Measurements from ENCODE around the gene P2RY11. TPM values are rescaled to one million over a fixed set of nuclear protein-coding genes. Genes with fewer than 3 reads are reported as not detected.

Gene P2RY11
- total and polyA plus RNA-seq, 2 experiments from 2014 or later = 2.7 to 6.1 TPM

DNA sequence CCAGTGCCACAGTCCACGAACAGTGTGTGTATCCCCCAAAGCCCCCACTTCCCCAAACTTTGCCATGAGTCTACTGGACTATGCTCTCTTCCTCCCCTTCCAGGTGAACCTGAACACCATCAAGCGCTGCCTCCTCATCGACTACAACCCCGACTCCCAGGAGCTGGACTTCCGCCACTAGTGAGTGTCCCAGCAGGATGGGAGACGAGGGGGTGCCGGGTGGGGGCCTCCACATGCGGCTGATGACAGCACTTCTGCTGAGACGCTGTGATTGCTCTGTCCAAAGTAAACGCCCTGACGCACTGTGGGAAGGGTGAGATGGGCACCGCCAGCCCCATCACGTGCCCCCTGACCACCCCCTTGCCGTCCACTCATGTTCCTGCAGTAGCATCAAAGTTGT, 2.0 kb upstream of the P2RY11 start:
- 98% methylated on average over 14 of the region's 14 CpGs for WGBS (ENCODE audit: low lambda C conversion rate, missing lambda C conversion rate)
- H2AFZ ChIP-seq = no peak overlapping the region
- H3K4me1 ChIP-seq (ENCODE audit: insufficient read depth) = peaks cover 7% of the 10 kb centered on the region
- H3K9me3 ChIP-seq (ENCODE audit: low read depth) = no peaks in the 10 kb centered on the region
- H3K9me2 ChIP-seq (replicated peaks; ENCODE audit: insufficient read depth) = no peaks in the 10 kb centered on the region
- H3K27ac ChIP-seq = no peak overlapping the region
- H3K79me2 ChIP-seq = peaks cover 21% of the 10 kb centered on the region
- H3K36me3 ChIP-seq (replicated peaks; ENCODE audit: insufficient read depth, low read depth) = no peaks in the 10 kb centered on the region
- no peak overlapping the region for H3K4me2 ChIP-seq
- H3K4me3 ChIP-seq = no peak overlapping the region
- DNase-seq (ENCODE audit: low spot score) = no peak
- TF ChIP-seq EZH2 (IDR thresholded peaks at IDR 0.05; ENCODE audit: borderline replicate concordance) (no peak), EZH2phosphoT487 (IDR thresholded peaks at IDR 0.05; ENCODE audit: low read depth, severe bottlenecking, unreplicated experiment) (no peak)
- TF ChIP-seq, protein P1, sequence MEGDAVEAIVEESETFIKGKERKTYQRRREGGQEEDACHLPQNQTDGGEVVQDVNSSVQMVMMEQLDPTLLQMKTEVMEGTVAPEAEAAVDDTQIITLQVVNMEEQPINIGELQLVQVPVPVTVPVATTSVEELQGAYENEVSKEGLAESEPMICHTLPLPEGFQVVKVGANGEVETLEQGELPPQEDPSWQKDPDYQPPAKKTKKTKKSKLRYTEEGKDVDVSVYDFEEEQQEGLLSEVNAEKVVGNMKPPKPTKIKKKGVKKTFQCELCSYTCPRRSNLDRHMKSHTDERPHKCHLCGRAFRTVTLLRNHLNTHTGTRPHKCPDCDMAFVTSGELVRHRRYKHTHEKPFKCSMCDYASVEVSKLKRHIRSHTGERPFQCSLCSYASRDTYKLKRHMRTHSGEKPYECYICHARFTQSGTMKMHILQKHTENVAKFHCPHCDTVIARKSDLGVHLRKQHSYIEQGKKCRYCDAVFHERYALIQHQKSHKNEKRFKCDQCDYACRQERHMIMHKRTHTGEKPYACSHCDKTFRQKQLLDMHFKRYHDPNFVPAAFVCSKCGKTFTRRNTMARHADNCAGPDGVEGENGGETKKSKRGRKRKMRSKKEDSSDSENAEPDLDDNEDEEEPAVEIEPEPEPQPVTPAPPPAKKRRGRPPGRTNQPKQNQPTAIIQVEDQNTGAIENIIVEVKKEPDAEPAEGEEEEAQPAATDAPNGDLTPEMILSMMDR (IDR thresholded peaks at IDR 0.05; ENCODE audit: poor library complexity) = no peak
- H4K20me1 ChIP-seq (ENCODE audit: insufficient read depth, poor library complexity, severe bottlenecking) = no peaks in the 10 kb centered on the region
- H3K27me3 ChIP-seq = no peaks in the 10 kb centered on the region

- Histone ChIP-seq H3K27ac (no peak overlapping the region), H3K36me3 (replicated peaks; ENCODE audit: insufficient read depth, low read depth) (no peaks in the 10 kb centered on the region)
Measured at GRCh38 chr19:10110076-10110971, 1.2 kb upstream of the P2RY11 start.

GRCh38 chr19:10110972-10111317, 548 bp upstream of the P2RY11 start:
- no peak overlapping the region for H3K4me3 ChIP-seq
- no peaks in the 10 kb centered on the region for H3K9me3 ChIP-seq (ENCODE audit: low read depth)
- H3K79me2 ChIP-seq = peaks cover 21% of the 10 kb centered on the region
- DNase-seq (ENCODE audit: low spot score) = no peak
- H3K4me1 ChIP-seq (ENCODE audit: insufficient read depth) = peaks cover 7% of the 10 kb centered on the region
- no peaks in the 10 kb centered on the region for H3K27me3 ChIP-seq
- no peak overlapping the region for H2AFZ ChIP-seq
- H3K36me3 ChIP-seq (replicated peaks; ENCODE audit: insufficient read depth, low read depth) = no peaks in the 10 kb centered on the region
- H4K20me1 ChIP-seq (ENCODE audit: insufficient read depth, poor library complexity, severe bottlenecking) = no peaks in the 10 kb centered on the region
- H3K9me2 ChIP-seq (replicated peaks; ENCODE audit: insufficient read depth) = no peaks in the 10 kb centered on the region
- 95% methylated on average over 19 of the region's 19 CpGs for WGBS (ENCODE audit: low lambda C conversion rate, missing lambda C conversion rate)
- TF ChIP-seq, protein P1 (IDR thresholded peaks at IDR 0.05; ENCODE audit: poor library complexity) = no peak
- TF ChIP-seq EZH2phosphoT487 (IDR thresholded peaks at IDR 0.05; ENCODE audit: low read depth, severe bottlenecking, unreplicated experiment) (no peak), EZH2 (IDR thresholded peaks at IDR 0.05; ENCODE audit: borderline replicate concordance) (no peak)
- no peak overlapping the region for H3K4me2 ChIP-seq
- H3K27ac ChIP-seq = no peak overlapping the region

More at GRCh38 chr19:10110076-10110971, 1.2 kb upstream of the P2RY11 start:
- no peak overlapping the region for H3K4me3 ChIP-seq
- H3K4me1 ChIP-seq (ENCODE audit: insufficient read depth) = peaks cover 7% of the 10 kb centered on the region
- no peaks in the 10 kb centered on the region for H3K27me3 ChIP-seq
- WGBS (ENCODE audit: low lambda C conversion rate, missing lambda C conversion rate) = 96% methylated on average over 41 of the region's 44 CpGs
- no peak overlapping the region for H2AFZ ChIP-seq
- peaks cover 21% of the 10 kb centered on the region for H3K79me2 ChIP-seq
- no peaks in the 10 kb centered on the region for H4K20me1 ChIP-seq (ENCODE audit: insufficient read depth, poor library complexity, severe bottlenecking)
- H3K9me2 ChIP-seq (replicated peaks; ENCODE audit: insufficient read depth) = no peaks in the 10 kb centered on the region
- H3K9me3 ChIP-seq (ENCODE audit: low read depth) = no peaks in the 10 kb centered on the region
- TF ChIP-seq, protein P1 (IDR thresholded peaks at IDR 0.05; ENCODE audit: poor library complexity) = no peak
- TF ChIP-seq EZH2 (IDR thresholded peaks at IDR 0.05; ENCODE audit: borderline replicate concordance) (no peak), EZH2phosphoT487 (IDR thresholded peaks at IDR 0.05; ENCODE audit: low read depth, severe bottlenecking, unreplicated experiment) (no peak)
- DNase-seq (ENCODE audit: low spot score) = no peak
- no peak overlapping the region for H3K4me2 ChIP-seq
